GDM1 (cell line): ENCODE results near the gene ASTN2.

Experiments
- DNase-seq: peaks from one replicate; lab custom pipeline; 2025; lab: John Stamatoyannopoulos, UW

The ASTN2 gene

DNA sequence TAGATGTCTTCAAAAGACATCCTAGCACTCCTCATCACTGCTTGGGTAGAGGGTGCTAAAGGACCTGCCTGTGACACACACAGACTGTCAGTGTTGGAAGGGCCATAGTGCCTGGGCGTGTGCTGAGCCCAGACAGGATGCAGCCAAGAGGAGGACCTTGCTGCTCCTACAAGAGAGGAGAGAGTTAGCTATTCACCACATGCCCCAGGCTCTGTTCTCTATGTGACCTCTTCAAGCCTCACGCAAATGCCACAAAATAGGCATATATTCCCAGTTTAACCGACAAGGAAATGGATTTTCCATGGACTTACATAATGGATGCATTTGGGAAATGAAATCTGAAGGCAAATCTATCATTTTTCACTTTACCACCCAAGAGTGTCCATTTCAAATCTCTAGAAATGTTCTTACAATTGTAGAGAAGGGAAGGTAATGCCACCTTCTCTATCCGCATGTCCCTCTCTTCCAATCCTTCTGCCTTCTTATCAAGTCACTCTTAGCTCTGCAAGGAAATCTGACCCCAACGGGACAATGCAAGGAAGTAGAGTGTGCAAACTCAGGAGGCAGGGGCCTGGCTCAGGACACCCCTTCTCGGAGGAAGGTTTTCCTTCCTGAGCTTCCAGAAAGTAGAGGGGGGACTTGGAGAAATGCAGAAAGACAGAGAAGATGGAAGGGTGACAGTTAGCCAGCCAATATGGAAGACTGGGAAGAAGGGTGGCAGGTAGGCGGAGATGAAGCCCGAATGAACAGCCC is 678.3 kb downstream of the ASTN2 start:
- no peak for DNase-seq

- no peak for DNase-seq
Measured at GRCh38 chr9:116733010-116733641, 681.7 kb downstream of the ASTN2 start.

DNA sequence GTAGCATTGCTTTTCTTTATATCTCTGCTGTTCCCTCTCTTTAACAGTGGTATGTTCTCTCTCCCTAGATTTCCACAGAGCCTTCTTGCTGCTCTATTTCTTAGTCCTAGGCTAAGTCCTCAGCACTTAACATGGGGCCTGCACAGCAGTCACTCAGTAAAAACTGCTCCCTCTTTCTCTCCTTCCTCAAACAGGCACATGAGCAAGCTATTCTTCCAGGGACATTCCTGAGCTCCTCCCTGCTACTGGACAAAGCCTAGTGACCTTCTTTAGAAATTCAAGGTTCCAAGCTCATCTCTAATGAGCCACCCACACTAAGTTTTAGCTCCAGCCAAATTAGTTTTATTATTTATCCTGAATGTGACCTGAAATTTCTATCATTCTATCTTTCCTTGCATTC is 688.3 kb downstream of the ASTN2 start:
- DNase-seq: no peak

- DNase-seq: no peak
Measured at GRCh38 chr9:116724123-116724522, 690.7 kb downstream of the ASTN2 start.

GRCh38 chr9:116721944-116722343 is 692.9 kb downstream of the ASTN2 start:
- DNase-seq: no peak

DNA sequence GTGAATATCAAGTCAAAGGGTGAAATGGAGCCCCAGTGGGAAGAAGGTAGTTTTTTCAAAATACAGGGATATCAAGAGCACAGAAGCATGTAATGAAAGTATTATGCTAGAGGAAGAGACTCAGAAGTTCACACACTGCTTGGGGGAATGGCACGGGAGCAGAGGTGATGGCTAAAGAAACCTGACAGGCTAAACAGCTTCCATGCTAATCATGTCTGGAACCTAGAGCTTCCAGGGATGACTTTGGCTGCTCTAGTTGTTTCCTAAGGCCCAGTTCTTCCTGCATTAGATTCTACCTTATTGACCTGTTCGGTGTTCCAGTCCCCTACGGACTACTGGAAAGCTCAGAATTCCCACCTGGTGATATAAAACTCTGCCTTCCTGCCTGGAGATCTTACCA is 693.4 kb downstream of the ASTN2 start:
- DNase-seq: no peak

GRCh38 chr9:116720111-116720510 is 694.7 kb downstream of the ASTN2 start:
- no peak for DNase-seq

DNA sequence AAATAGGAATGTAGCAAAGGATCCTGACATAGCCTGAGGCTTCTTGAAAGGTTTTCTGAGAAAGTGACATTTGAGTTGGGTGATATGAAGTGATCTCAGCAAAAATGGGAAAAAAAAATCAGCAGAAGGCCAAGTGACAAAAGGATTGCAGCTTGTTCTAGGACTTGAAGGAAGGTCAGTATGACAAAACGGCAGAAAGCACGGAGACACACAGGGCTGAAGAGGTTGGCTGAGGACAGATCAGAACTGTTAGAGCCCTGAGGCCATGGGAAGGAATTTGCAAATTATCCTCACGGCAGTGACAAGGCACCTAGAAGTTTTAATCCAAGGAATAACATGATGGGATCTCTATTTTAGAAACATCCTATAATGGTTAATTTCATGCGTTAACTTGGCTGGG is 696.7 kb downstream of the ASTN2 start:
- no peak for DNase-seq

DNA sequence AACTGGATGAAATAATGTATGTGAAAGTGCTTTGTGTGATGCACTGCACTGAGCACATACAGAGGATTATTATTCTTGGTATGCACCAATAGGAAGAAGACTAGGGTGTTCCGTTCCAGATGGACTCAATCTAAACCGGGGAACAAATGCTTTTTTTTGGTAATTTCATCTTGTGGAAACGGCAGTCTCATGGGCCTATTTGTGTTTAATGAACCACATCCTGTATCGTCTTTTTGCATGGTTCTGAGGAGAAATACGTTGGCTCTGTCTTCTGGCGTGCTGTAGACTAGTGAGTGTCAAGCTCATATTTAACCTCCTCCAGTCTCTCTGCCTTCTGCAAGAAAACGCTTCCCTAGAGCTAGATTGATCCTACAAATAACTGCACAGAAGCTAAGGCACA is 697.7 kb downstream of the ASTN2 start:
- no peak for DNase-seq

- DNase-seq: no peak
Measured at GRCh38 chr9:116716438-116716837, 698.4 kb downstream of the ASTN2 start.

DNA sequence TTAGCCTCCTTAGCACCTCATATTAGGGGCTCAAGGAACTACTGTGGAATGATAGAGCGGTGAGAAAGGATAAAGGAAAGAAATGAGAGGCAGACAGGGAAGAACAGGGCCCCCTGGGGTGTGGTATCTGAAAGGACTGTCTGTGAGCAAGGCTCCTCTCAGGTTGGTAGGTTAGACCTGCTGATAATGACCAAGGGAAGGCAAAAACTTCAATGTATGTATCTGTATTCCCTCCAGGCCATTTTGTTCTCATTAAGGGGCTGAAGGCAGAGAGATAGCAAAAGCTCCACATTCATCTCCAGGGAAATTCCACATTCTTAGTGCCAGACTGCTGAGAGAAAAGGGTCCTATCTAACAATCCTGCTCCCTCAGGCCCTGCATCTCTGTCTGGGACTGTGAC is 699.1 kb downstream of the ASTN2 start:
- no peak for DNase-seq

DNA sequence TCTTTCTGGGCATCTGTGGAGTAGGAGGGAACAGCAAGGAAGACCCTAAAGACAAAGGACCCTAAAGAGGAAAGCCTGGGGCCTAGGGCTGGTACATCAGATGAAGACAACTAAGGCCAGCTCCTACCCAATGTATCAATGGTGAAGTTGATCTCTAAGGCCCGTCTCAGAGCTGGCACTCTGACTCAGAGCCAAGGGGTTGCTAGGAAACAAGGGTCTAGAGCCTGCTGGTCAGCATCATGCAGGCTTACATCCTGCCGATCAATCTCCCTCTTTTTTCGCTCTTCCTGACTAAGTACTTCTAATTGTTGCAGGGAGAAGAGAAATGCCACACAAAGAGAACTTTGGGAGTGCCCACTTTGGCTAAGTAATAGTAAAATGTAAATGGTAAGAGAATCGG is 701.6 kb downstream of the ASTN2 start:
- no peak for DNase-seq

GRCh38 chr9:116712781-116713180 is 702.1 kb downstream of the ASTN2 start:
- no peak for DNase-seq

DNA sequence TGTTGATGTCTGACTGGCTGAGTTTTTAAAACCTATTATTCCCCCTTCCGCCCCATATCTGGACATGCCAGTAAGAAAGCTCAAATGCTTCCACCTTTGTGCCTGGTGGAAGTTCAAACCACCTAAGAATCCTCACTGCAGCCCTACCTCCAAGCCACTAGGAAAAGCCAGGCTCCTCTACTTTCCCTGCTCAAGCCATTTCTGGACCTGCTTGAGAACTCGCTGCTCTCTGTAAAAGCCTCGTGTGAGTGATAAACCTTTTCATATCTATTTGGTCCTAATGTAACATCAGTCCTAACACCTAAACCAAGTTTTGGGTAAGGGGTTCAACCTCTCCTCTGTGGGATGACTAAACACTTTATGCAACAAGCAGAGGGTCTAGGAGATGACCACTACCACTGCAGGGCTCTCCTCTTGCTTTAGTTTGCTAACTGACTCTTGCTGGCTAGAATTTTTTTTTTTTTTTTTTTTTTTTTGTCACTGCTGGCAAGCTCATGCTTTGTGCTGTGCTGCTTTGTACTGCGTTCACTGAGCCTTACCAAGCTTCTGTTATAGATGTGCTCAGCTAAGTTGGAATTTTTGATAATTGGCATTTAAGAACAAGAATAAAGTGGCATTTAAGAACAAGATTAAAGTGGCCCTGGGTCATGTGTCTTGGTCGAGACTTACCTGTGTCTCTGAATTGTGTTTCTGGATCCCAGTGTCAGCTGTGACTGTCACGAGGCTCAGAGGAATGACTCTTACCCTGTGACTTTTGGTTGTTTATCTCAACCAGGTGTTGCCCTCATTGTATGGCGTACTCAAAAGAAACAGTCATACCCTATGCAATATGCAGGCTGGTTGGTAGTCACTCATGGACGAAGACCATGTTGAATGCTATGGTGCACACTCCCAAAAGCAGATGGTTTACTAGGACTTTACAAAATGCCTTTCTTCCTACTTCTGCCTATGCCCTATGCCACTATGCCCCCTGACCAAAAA is 708.3 kb downstream of the ASTN2 start:
- DNase-seq: no peak

GRCh38 chr9:116705531-116705930 is 709.3 kb downstream of the ASTN2 start:
- no peak for DNase-seq

DNA sequence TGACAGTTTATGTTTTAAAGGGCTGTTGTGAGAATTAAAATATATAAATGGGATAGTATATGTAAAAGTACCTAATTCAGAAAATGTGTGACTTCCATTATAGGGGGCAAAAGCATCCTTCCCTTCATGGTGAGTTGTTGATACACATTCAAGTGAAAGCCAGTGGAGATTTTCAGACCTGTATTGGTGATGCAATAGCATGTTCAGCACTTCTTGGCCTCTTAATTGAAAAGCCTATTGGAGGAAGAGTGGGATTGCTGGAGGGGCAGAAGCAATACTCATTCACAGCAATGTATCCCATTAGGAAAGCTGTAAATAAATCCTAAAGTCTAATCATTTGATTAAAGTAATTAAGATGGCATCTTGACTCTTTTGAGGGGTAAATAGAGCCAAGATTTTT is 710.4 kb downstream of the ASTN2 start:
- no peak for DNase-seq

GRCh38 chr9:116703634-116704033 is 711.2 kb downstream of the ASTN2 start:
- DNase-seq: no peak

GRCh38 chr9:116701940-116702642 is 712.8 kb downstream of the ASTN2 start:
- no peak for DNase-seq

DNA sequence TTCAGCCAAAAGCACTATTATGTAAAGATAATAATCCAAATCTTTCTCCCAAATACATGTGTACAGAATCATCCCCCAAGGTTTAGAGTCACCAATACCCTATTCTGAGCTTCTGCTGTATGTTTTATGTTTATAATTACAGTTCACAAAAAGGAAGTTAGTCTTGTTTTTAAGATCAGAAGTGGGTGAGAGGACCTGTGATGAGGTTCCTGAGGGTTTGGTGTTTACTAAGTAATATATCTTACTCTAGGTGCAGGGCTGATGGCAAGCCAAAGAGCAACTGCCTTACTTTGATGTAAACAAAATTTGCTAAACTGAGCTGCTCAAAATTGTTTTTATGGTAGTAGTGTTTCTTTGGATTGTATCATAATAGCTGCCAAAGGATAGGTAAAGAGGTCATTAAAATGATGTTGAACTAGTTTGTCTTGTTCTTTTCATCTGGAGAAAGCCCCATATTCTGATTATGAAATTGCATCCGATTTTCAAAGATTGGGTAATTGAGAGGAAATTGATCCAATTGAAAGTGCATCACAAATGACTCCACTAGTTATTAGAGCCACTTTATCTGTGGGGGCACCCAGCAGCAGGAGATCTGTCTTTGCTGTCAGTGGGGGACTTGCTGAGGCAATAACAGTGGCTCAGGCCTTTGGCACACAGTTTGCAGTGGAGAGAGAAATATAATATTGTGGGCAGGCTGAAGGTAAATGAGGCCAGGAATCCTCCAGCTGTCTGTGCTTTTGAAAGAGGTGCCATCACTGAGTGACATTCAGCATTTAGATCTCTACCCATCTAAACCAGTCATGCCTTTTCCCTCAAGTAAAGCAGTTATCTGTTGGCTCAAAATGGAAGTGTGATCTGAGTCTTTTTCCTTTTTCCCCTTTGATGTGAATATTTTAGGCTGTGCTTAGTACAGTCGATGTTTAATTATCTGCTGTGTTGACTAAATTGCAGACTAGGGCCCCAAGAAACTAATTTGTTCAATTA is 713.7 kb downstream of the ASTN2 start:
- no peak for DNase-seq

- DNase-seq: no peak
Measured at GRCh38 chr9:116700279-116700678, 714.6 kb downstream of the ASTN2 start.

GRCh38 chr9:116697887-116698286 is 717.0 kb downstream of the ASTN2 start:
- DNase-seq: no peak
